GM23338 (cell line): ENCODE results near the gene TOMM7. TPM values are rescaled to one million over a fixed set of nuclear protein-coding genes. Genes with fewer than 3 reads are reported as not detected.

ENCODE experiments used
- ATAC-seq: fragments of 200-7000 bp; cut with Tn5 transposase; 3 replicates; pipeline ENCODE4 v1.9.1; 2020
- DNase-seq: peaks from one replicate; pipeline ENCODE4 v3.0.0-alpha.2; 2015; ENCODE audit warnings: low spot score
- H2AFZ ChIP-seq: fragments of 200-600 bp; sonication (generic); 2 replicates; pipeline ENCODE4 v1.8.0; 2016; ENCODE audit warnings: antibody characterized with exemption, mild to moderate bottlenecking, moderate library complexity
- H3F3A ChIP-seq: fragments of 200-600 bp; sonication (generic); replicated peaks from 2 replicates; pipeline ENCODE4 v1.8.0; 2017; ENCODE audit warnings: antibody characterized with exemption, mixed run types, low read depth
- H3K27ac ChIP-seq: fragments of 200-600 bp; sonication (generic); 2 replicates; pipeline ENCODE4 v1.6.1; 2016; ENCODE audit warnings: low read depth
- H3K27me3 ChIP-seq: fragments of 200-600 bp; sonication (generic); 2 replicates; pipeline ENCODE4 v1.8.0; 2016; ENCODE audit warnings: mild to moderate bottlenecking, mixed run types, moderate library complexity; ENCODE audit not compliant: insufficient read depth
- H3K36me3 ChIP-seq: fragments of 200-600 bp; sonication (generic); 2 replicates; pipeline ENCODE4 v1.8.0; 2016; ENCODE audit warnings: mild to moderate bottlenecking; ENCODE audit not compliant: insufficient read depth
- H3K4me1 ChIP-seq: fragments of 200-600 bp; sonication (generic); 2 replicates; pipeline ENCODE4 v1.8.0; 2016; ENCODE audit warnings: mild to moderate bottlenecking, moderate library complexity; ENCODE audit not compliant: insufficient read depth
- H3K4me2 ChIP-seq: fragments of 200-600 bp; sonication (generic); 2 replicates; pipeline ENCODE4 v1.7.1; 2017; ENCODE audit warnings: mixed run types
- H3K4me3 ChIP-seq: fragments of 200-600 bp; sonication (generic); 2 replicates; pipeline ENCODE4 v1.6.1; 2016; ENCODE audit warnings: mixed run types
- H3K79me2 ChIP-seq: fragments of 200-600 bp; sonication (generic); replicated peaks from 2 replicates; pipeline ENCODE4 v1.8.0; 2017; ENCODE audit warnings: mild to moderate bottlenecking; ENCODE audit not compliant: insufficient read depth
- H3K9me2 ChIP-seq: fragments of 200-600 bp; sonication (generic); 2 replicates; pipeline ENCODE4 v1.8.0; 2017; ENCODE audit not compliant: insufficient read depth
- H4K20me1 ChIP-seq: fragments of 200-600 bp; sonication (generic); replicated peaks from 2 replicates; pipeline ENCODE4 v1.8.0; 2017; ENCODE audit warnings: mild to moderate bottlenecking; ENCODE audit not compliant: insufficient read depth
- H3K27ac Mint-ChIP-seq: 2 replicates; pipeline ENCODE4 v1.8.0; 2020; ENCODE audit warnings: inconsistent platforms, mild to moderate bottlenecking, moderate library complexity, mixed read lengths
- H3K27me3 Mint-ChIP-seq: 3 replicates; pipeline ENCODE4 v1.8.0; 2022; ENCODE audit warnings: low read depth, mild to moderate bottlenecking, moderate library complexity, mixed read lengths, inconsistent platforms; ENCODE audit not compliant: insufficient read depth, poor library complexity
- H3K36me3 Mint-ChIP-seq: 3 replicates; pipeline ENCODE4 v1.8.0; 2021; ENCODE audit warnings: low read depth, mild to moderate bottlenecking, inconsistent platforms, moderate library complexity, mixed read lengths
- H3K4me1 Mint-ChIP-seq: 3 replicates; pipeline ENCODE4 v1.8.0; 2020; ENCODE audit warnings: mild to moderate bottlenecking, inconsistent platforms, mixed read lengths
- H3K4me3 Mint-ChIP-seq: 3 replicates; pipeline ENCODE4 v1.8.0; 2021; ENCODE audit warnings: moderate library complexity, mild to moderate bottlenecking, inconsistent platforms, mixed read lengths
- H3K9me3 Mint-ChIP-seq: 3 replicates; pipeline ENCODE4 v1.8.0; 2020; ENCODE audit warnings: moderate library complexity, mild to moderate bottlenecking, inconsistent platforms, mixed read lengths
- CREB1 ChIP-seq: fragments of 250-450 bp; sonication (Bioruptor Pico); IDR thresholded peaks from 2 replicates; pipeline ENCODE4 v1.5.0; 2020; ENCODE audit warnings: low read depth, mild to moderate bottlenecking, moderate library complexity
- CTCF ChIP-seq, 2 experiments: fragments of 200-600 bp in 1 of 2; sonication (generic) in 1 of 2; conservative IDR thresholded peaks; 2 replicates each; pipeline versions ENCODE4 v1.5.1 to v1.6.1; 2016 to 2017; ENCODE audit warnings: antibody characterized with exemption in 2 of 2, low read depth in 2 of 2, mild to moderate bottlenecking in 2 of 2, moderate library complexity in 1 of 2
- ETS1 ChIP-seq: IDR thresholded peaks from 2 replicates; pipeline ENCODE4 v1.6.1; 2016; ENCODE audit warnings: antibody characterized with exemption
- EZH2 ChIP-seq: fragments of 200-600 bp; sonication (generic); IDR thresholded peaks from one replicate; pipeline ENCODE4 v1.8.0; 2017; ENCODE audit warnings: antibody characterized with exemption, mild to moderate bottlenecking, low read depth; ENCODE audit not compliant: unreplicated experiment
- EZH2phosphoT487 ChIP-seq: fragments of 200-600 bp; sonication (generic); IDR thresholded peaks from one replicate; pipeline ENCODE4 v1.8.1; 2018; ENCODE audit warnings: antibody characterized with exemption; ENCODE audit not compliant: unreplicated experiment
- JUNB ChIP-seq: IDR thresholded peaks from one replicate; pipeline ENCODE4 v1.6.1; 2016; ENCODE audit warnings: antibody characterized with exemption; ENCODE audit not compliant: unreplicated experiment
- POLR2AphosphoS5 ChIP-seq: IDR thresholded peaks from 2 replicates; pipeline ENCODE4 v1.6.1; 2016; ENCODE audit warnings: antibody characterized with exemption, low read depth
- REST ChIP-seq: IDR thresholded peaks from one replicate; pipeline ENCODE4 v1.6.1; 2018; ENCODE audit warnings: antibody characterized with exemption; ENCODE audit not compliant: unreplicated experiment
- STAT1 ChIP-seq: IDR thresholded peaks from one replicate; pipeline ENCODE4 v1.6.1; 2016; ENCODE audit warnings: antibody characterized with exemption; ENCODE audit not compliant: unreplicated experiment
- ZNF114 ChIP-seq: fragments of 250-450 bp; sonication (Bioruptor Pico); IDR thresholded peaks from 2 replicates; pipeline ENCODE4 v1.5.0; 2020; ENCODE audit warnings: mild to moderate bottlenecking, moderate library complexity
- ZNF331 ChIP-seq: fragments of 250-450 bp; sonication (Bioruptor Pico); IDR thresholded peaks from 2 replicates; pipeline ENCODE4 v1.5.0; 2020; ENCODE audit warnings: low read depth, mild to moderate bottlenecking, moderate library complexity
- ZNF462 ChIP-seq: fragments of 250-450 bp; sonication (Bioruptor Pico); IDR thresholded peaks from 2 replicates; pipeline ENCODE4 v1.5.0; 2020; ENCODE audit warnings: mild to moderate bottlenecking, moderate library complexity
- polyA plus RNA-seq: library from polyadenylated mRNA; unstranded; fragments of >200 nt; fragmentation: Nextera tagmentation; extraction: Ambion mirVana; gene quantifications from 2 replicates; pipeline ENCODE4 v1.2.1, GENCODE V29; 2016
- total RNA-seq: library from RNA; depleted of rRNA; stranded (reverse); fragments of >200 nt; shearing (Covaris generic); gene quantifications from 2 replicates; pipeline ENCODE4 v1.2.3, GENCODE V29; 2014

The TOMM7 gene
- total and polyA plus RNA-seq, 2 experiments from 2014 or later, result 164 to 920 TPM

GRCh38 chr7:22811746-22812280, 10.8 kb downstream of the TOMM7 start:
- Mint-ChIP-seq H3K27me3 (peaks cover 6% of the 10 kb centered on the region), H3K9me3 (no peaks in the 10 kb centered on the region), H3K36me3 (peaks cover 59% of the 10 kb centered on the region), H3K4me3 (no peak overlapping the region), H3K4me1 (peaks cover 62% of the 10 kb centered on the region), H3K27ac (peak overlapping the region; percentile 92)
- Histone ChIP-seq H3K27me3 (no peaks in the 10 kb centered on the region), H3F3A (peaks cover 14% of the 10 kb centered on the region; the same call in 1 of the 2 replicates), H3K9me2 (no peaks in the 10 kb centered on the region), H3K79me2 (peaks cover 28% of the 10 kb centered on the region), H2AFZ (no peak overlapping the region), H3K4me1 (peaks cover 54% of the 10 kb centered on the region), H3K27ac (peak overlapping the region; percentile 99), H3K4me2 (peak overlapping the region; percentile 0; the same call in 1 of the 2 replicates), H3K4me3 (no peak overlapping the region), H3K36me3 (peaks cover 7% of the 10 kb centered on the region; the same call in 1 of the 2 replicates), H4K20me1 (no peaks in the 10 kb centered on the region)
- TF ChIP-seq ETS1 (no peak), EZH2 (no peak), POLR2AphosphoS5 (no peak), ZNF331 (CRISPR knock-in tag) (no peak), JUNB (no peak), REST (no peak), CTCF (conservative IDR thresholded peaks at IDR 0.05; ENCODE audit: low read depth in 2 of 2) (no peak), CREB1 (CRISPR knock-in tag) (no peak), STAT1 (no peak), EZH2phosphoT487 (no peak), ZNF114 (CRISPR knock-in tag) (no peak), ZNF462 (CRISPR knock-in tag) (no peak)
- ATAC-seq (no peak), DNase-seq (peak; percentile 70)
